A673 (cell line): Measurements from ENCODE around the gene SPATA16.

Experiments used
- EZH2 ChIP-seq: fragments of 200-600 bp; sonication (generic); IDR thresholded peaks from 2 replicates; pipeline ENCODE4 v1.6.1; 2017; ENCODE audit warnings: borderline replicate concordance, low read depth, mild to moderate bottlenecking, mixed read lengths, antibody characterized with exemption, low read length; ENCODE audit not compliant: poor library complexity, severe bottlenecking
- TF ChIP-seq, protein P1 (sequence below): fragments of 300-800, 200-600 bp; sonication (generic); conservative IDR thresholded peaks from 2 replicates; pipeline ENCODE4 v1.5.1; 2017; ENCODE audit warnings: low read depth, mild to moderate bottlenecking, antibody characterized with exemption, low read length, moderate library complexity, mixed read lengths

DNA sequence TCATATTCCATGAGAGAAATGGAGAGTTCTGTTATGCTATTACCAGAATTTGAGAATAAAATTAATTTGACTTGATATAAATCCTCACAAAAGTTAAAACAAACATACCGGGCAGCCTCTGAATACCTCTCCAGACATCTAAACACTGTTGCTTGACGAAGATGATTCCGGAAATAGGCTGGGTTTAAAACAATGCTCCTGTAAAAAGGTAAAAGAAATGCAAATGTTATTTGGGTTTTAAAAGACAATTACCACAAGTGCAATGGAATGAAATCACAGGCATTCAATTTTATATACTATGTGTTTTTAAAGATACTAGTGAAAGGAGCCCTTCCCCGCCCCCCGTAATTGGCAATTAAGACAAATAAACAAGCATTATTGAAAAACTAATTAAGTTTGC is 121.7 kb downstream of the SPATA16 start:
- TF ChIP-seq, protein P1, sequence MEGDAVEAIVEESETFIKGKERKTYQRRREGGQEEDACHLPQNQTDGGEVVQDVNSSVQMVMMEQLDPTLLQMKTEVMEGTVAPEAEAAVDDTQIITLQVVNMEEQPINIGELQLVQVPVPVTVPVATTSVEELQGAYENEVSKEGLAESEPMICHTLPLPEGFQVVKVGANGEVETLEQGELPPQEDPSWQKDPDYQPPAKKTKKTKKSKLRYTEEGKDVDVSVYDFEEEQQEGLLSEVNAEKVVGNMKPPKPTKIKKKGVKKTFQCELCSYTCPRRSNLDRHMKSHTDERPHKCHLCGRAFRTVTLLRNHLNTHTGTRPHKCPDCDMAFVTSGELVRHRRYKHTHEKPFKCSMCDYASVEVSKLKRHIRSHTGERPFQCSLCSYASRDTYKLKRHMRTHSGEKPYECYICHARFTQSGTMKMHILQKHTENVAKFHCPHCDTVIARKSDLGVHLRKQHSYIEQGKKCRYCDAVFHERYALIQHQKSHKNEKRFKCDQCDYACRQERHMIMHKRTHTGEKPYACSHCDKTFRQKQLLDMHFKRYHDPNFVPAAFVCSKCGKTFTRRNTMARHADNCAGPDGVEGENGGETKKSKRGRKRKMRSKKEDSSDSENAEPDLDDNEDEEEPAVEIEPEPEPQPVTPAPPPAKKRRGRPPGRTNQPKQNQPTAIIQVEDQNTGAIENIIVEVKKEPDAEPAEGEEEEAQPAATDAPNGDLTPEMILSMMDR: no peak
- TF ChIP-seq EZH2: no peak
